Measurements from ENCODE around the gene LCA5L. TPM values are rescaled to one million over a fixed set of nuclear protein-coding genes. Genes with fewer than 3 reads are reported as not detected.
"Not testable (repeated sequence)": the region's sequence is repeated elsewhere in the genome, so short reads cannot be mapped to it uniquely, and the experiment has no call there.

The LCA5L gene
- polyA plus RNA-seq, 1 donor from 2014 or later: 0.09 TPM

DNA sequence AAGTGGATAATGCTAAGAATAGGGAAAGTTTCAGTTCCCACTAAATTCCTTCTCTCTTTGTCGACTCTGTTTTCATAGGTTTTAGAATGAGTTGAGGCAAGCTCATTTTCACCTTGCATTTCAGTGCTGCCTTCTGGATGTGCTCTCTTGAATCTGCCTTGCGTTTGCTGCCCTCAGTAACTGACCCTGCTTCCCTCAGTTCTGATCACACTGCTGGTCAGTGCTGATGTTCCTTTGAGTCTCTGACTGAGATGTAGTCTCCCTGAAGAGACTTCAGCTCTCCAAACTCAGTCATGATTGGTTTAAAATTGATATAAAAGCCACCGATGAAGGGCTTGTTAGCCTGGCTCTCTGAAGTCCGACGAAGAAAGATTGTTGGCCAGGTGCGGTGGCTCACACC is 71.5 kb downstream of the LCA5L start:
- Histone ChIP-seq H3K27ac (ENCODE audit: low read length) (no peak overlapping the region), H3K36me3 (ENCODE audit: insufficient read depth, low read length) (no peaks in the 10 kb centered on the region), H2AFZ (ENCODE audit: low read depth, low read length) (no peak overlapping the region), H3K9me3 (ENCODE audit: low read length) (no peaks in the 10 kb centered on the region), H3K79me2 (replicated peaks; ENCODE audit: insufficient read depth, low read length) (no peaks in the 10 kb centered on the region), H3K27me3 (ENCODE audit: insufficient read depth, low read depth, low read length) (no peaks in the 10 kb centered on the region), H3K9me2 (ENCODE audit: insufficient read depth, low read length) (no peaks in the 10 kb centered on the region), H3F3A (ENCODE audit: insufficient read depth, low read length, poor library complexity, severe bottlenecking) (no peaks in the 10 kb centered on the region), H3K4me2 (ENCODE audit: low read length) (no peak overlapping the region), H3K9ac (ENCODE audit: low read length) (peak overlapping the region; percentile 0), H3K4me3 (ENCODE audit: low read length) (no peak overlapping the region), H4K20me1 (ENCODE audit: insufficient read depth) (no peaks in the 10 kb centered on the region)
- no peak for TF ChIP-seq RAD21 (conservative IDR thresholded peaks at IDR 0.05)
- no peak for TF ChIP-seq TAF1 (IDR thresholded peaks at IDR 0.05; ENCODE audit: low read depth)
- TF ChIP-seq, protein P1, sequence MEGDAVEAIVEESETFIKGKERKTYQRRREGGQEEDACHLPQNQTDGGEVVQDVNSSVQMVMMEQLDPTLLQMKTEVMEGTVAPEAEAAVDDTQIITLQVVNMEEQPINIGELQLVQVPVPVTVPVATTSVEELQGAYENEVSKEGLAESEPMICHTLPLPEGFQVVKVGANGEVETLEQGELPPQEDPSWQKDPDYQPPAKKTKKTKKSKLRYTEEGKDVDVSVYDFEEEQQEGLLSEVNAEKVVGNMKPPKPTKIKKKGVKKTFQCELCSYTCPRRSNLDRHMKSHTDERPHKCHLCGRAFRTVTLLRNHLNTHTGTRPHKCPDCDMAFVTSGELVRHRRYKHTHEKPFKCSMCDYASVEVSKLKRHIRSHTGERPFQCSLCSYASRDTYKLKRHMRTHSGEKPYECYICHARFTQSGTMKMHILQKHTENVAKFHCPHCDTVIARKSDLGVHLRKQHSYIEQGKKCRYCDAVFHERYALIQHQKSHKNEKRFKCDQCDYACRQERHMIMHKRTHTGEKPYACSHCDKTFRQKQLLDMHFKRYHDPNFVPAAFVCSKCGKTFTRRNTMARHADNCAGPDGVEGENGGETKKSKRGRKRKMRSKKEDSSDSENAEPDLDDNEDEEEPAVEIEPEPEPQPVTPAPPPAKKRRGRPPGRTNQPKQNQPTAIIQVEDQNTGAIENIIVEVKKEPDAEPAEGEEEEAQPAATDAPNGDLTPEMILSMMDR (IDR thresholded peaks at IDR 0.05; ENCODE audit: poor library complexity, severe bottlenecking): no peak
- no peak for TF ChIP-seq MXI1 (conservative IDR thresholded peaks at IDR 0.05; ENCODE audit: poor library complexity, severe bottlenecking)
- TF ChIP-seq, protein P2, sequence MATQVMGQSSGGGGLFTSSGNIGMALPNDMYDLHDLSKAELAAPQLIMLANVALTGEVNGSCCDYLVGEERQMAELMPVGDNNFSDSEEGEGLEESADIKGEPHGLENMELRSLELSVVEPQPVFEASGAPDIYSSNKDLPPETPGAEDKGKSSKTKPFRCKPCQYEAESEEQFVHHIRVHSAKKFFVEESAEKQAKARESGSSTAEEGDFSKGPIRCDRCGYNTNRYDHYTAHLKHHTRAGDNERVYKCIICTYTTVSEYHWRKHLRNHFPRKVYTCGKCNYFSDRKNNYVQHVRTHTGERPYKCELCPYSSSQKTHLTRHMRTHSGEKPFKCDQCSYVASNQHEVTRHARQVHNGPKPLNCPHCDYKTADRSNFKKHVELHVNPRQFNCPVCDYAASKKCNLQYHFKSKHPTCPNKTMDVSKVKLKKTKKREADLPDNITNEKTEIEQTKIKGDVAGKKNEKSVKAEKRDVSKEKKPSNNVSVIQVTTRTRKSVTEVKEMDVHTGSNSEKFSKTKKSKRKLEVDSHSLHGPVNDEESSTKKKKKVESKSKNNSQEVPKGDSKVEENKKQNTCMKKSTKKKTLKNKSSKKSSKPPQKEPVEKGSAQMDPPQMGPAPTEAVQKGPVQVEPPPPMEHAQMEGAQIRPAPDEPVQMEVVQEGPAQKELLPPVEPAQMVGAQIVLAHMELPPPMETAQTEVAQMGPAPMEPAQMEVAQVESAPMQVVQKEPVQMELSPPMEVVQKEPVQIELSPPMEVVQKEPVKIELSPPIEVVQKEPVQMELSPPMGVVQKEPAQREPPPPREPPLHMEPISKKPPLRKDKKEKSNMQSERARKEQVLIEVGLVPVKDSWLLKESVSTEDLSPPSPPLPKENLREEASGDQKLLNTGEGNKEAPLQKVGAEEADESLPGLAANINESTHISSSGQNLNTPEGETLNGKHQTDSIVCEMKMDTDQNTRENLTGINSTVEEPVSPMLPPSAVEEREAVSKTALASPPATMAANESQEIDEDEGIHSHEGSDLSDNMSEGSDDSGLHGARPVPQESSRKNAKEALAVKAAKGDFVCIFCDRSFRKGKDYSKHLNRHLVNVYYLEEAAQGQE (IDR thresholded peaks at IDR 0.05; ENCODE audit: borderline replicate concordance): no peak
- no peak for TF ChIP-seq POLR2AphosphoS5 (IDR thresholded peaks at IDR 0.05)
- no peak for TF ChIP-seq SMC3 (conservative IDR thresholded peaks at IDR 0.05; ENCODE audit: poor library complexity)
- TF ChIP-seq EP300 (conservative IDR thresholded peaks at IDR 0.05; ENCODE audit: poor library complexity, severe bottlenecking): no peak
- TF ChIP-seq EZH2 (IDR thresholded peaks at IDR 0.05; ENCODE audit: borderline replicate concordance, insufficient read depth, low read length, poor library complexity, severe bottlenecking): no peak

DNA sequence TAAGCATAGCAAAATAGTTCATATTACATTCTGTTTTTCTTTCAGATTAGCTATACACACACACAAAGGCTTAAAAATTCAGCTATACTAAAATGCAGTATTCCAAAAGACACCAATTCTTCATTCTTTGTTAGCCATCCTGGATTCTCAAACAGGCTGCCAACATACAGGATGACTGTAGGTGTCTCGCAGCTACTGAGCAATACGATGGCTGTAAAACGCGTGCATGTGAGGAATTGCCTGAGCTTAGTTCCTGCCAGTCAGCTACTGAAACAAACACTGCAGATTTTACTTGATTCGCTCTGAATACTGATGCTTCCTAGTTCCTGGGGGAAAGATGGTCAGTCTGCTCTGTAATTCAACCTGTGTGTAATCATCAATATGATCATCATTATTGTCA is 71.9 kb downstream of the LCA5L start:
- Histone ChIP-seq H3K27ac (ENCODE audit: low read length) (peak overlapping the region; percentile 34), H3K27me3 (ENCODE audit: insufficient read depth, low read depth, low read length) (no peaks in the 10 kb centered on the region), H3K9me3 (ENCODE audit: low read length) (no peaks in the 10 kb centered on the region), H2AFZ (ENCODE audit: low read depth, low read length) (no peak overlapping the region), H3K9me2 (ENCODE audit: insufficient read depth, low read length) (no peaks in the 10 kb centered on the region), H3K79me2 (replicated peaks; ENCODE audit: insufficient read depth, low read length) (no peaks in the 10 kb centered on the region), H3K4me3 (ENCODE audit: low read length) (no peak overlapping the region), H4K20me1 (ENCODE audit: insufficient read depth) (no peaks in the 10 kb centered on the region), H3K9ac (ENCODE audit: low read length) (peak overlapping the region; percentile 0), H3K4me2 (ENCODE audit: low read length) (no peak overlapping the region), H3F3A (ENCODE audit: insufficient read depth, low read length, poor library complexity, severe bottlenecking) (no peaks in the 10 kb centered on the region), H3K36me3 (ENCODE audit: insufficient read depth, low read length) (no peaks in the 10 kb centered on the region)
- TF ChIP-seq EP300 (conservative IDR thresholded peaks at IDR 0.05; ENCODE audit: poor library complexity, severe bottlenecking) (no peak), SMC3 (conservative IDR thresholded peaks at IDR 0.05; ENCODE audit: poor library complexity) (peak; percentile 64), RAD21 (conservative IDR thresholded peaks at IDR 0.05) (peak; percentile 72), EZH2 (IDR thresholded peaks at IDR 0.05; ENCODE audit: borderline replicate concordance, insufficient read depth, low read length, poor library complexity, severe bottlenecking) (no peak), MXI1 (conservative IDR thresholded peaks at IDR 0.05; ENCODE audit: poor library complexity, severe bottlenecking) (no peak), TAF1 (IDR thresholded peaks at IDR 0.05; ENCODE audit: low read depth) (no peak), POLR2AphosphoS5 (IDR thresholded peaks at IDR 0.05) (no peak)
- TF ChIP-seq, protein P2 (IDR thresholded peaks at IDR 0.05; ENCODE audit: borderline replicate concordance): no peak
- TF ChIP-seq, protein P1 (IDR thresholded peaks at IDR 0.05; ENCODE audit: poor library complexity, severe bottlenecking): peak; percentile 77

DNA sequence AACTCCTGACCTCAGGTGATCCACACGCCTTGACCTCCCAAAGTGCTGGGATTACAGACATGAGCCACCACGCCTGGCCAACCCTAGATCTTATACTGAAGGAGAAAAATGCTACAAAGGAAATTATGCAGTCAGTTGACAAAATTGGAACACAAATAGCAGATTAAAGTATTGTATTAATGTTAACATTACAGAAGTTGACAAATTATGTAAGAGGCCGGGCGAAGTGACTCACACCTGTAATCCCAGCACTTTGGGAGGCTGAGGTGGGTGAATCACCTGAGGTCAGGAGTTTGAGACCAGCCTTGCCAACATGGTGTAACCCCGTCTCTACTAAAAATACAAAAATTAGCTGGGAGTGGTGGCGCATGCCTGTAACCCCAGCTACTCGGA is 75.7 kb downstream of the LCA5L start:
- not testable (repeated sequence) for H4K20me1 ChIP-seq (ENCODE audit: insufficient read depth); H3K9me2 ChIP-seq (ENCODE audit: insufficient read depth, low read length); H3K4me3 ChIP-seq (ENCODE audit: low read length); H3K27ac ChIP-seq (ENCODE audit: low read length); H3K27me3 ChIP-seq (ENCODE audit: insufficient read depth, low read depth, low read length); H3K4me2 ChIP-seq (ENCODE audit: low read length); H3K9me3 ChIP-seq (ENCODE audit: low read length); H2AFZ ChIP-seq (ENCODE audit: low read depth, low read length); H3K79me2 ChIP-seq (replicated peaks; ENCODE audit: insufficient read depth, low read length); H3K9ac ChIP-seq (ENCODE audit: low read length); H3K36me3 ChIP-seq (ENCODE audit: insufficient read depth, low read length); H3F3A ChIP-seq (ENCODE audit: insufficient read depth, low read length, poor library complexity, severe bottlenecking)

Measured in neural cell (in vitro differentiated cells).